ENCODE results near the gene SMIM5. TPM values are rescaled to one million over a fixed set of nuclear protein-coding genes. Genes with fewer than 3 reads are reported as not detected.
A peak's percentile ranks its signal among the peaks of the same experiment; 100 is the strongest.

Gene SMIM5
- total RNA-seq, 2 experiments from 2014 or later = 0.06 TPM; not detected in 1

- ChIA-PET POLR2A (no interaction called here), CTCF (ENCODE audit: unreplicated experiment) (no interaction called here)
- Histone ChIP-seq H3K27ac (ENCODE audit: low read depth, low read length, poor library complexity, severe bottlenecking) (no peak within 1 kb of the TSS), H3K4me3 (ENCODE audit: low read depth, low read length, poor library complexity, severe bottlenecking) (no peak within 1 kb of the TSS), H3K79me2 (ENCODE audit: insufficient read depth, low read depth, low read length) (no peaks in the 10 kb centered on the region), H3K9me3 (ENCODE audit: low read length) (no peaks in the 10 kb centered on the region), H3K4me2 (ENCODE audit: low read length) (peak within 1 kb of the TSS; percentile 29), H3K36me3 (ENCODE audit: insufficient read depth, low read length) (no peaks in the 10 kb centered on the region), H3K4me1 (ENCODE audit: insufficient read depth, low read length, poor library complexity, severe bottlenecking) (peaks cover 35% of the 10 kb centered on the region), H4K20me1 (ENCODE audit: insufficient read depth, low read length) (no peaks in the 10 kb centered on the region), H3K9me2 (ENCODE audit: insufficient read depth, low read length) (no peaks in the 10 kb centered on the region), H2AFZ (ENCODE audit: low read length) (no peak within 1 kb of the TSS)
- no TSS peak for BruUV-seq (replicated peaks)
- no peak for DNase-seq (ENCODE audit: low spot score)
- TF ChIP-seq EZH2phosphoT487 (IDR thresholded peaks at IDR 0.05; ENCODE audit: borderline replicate concordance, low read depth, low read length) = no peak
- TF ChIP-seq, protein P1, sequence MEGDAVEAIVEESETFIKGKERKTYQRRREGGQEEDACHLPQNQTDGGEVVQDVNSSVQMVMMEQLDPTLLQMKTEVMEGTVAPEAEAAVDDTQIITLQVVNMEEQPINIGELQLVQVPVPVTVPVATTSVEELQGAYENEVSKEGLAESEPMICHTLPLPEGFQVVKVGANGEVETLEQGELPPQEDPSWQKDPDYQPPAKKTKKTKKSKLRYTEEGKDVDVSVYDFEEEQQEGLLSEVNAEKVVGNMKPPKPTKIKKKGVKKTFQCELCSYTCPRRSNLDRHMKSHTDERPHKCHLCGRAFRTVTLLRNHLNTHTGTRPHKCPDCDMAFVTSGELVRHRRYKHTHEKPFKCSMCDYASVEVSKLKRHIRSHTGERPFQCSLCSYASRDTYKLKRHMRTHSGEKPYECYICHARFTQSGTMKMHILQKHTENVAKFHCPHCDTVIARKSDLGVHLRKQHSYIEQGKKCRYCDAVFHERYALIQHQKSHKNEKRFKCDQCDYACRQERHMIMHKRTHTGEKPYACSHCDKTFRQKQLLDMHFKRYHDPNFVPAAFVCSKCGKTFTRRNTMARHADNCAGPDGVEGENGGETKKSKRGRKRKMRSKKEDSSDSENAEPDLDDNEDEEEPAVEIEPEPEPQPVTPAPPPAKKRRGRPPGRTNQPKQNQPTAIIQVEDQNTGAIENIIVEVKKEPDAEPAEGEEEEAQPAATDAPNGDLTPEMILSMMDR (conservative IDR thresholded peaks at IDR 0.05; ENCODE audit: low read length) = peak; percentile 42
- intact Hi-C loops (cut with micrococcal nuclease; ENCODE audit: unreplicated experiment) = loop anchor here (2.0 kb wide), 2 partner anchors 17 to 63 kb away; partner anchors contain the start of gene LLGL2
These were observed 45.3 kb upstream of the SMIM5 start, which contains the start of gene MYO15B for GRCh38 chr17:75587675-75588595. MYO15B (plus strand) TSS chr17:75587800; CDS start chr17:75588058, 258 bp downstream.

GRCh38 chr17:75588596-75589011 lies 44.6 kb upstream of the SMIM5 start:
- BruUV-seq (replicated peaks) = no TSS peak
- POLR2A ChIA-PET = interaction anchor here (0.6 kb wide), 1 partner anchor 219 kb away, joined by 3 read pairs; no protein-coding TSS in a partner anchor

More at GRCh38 chr17:75588596-75589011, 44.6 kb upstream of the SMIM5 start:
- H2AFZ ChIP-seq (ENCODE audit: low read length) = 0 out of 2 replicates have a peak overlapping the region, but pooled peaks have one; percentile 34
- CTCF ChIA-PET (ENCODE audit: unreplicated experiment) = no interaction called here
- H3K36me3 ChIP-seq (ENCODE audit: insufficient read depth, low read length) = no peaks in the 10 kb centered on the region
- H3K9me2 ChIP-seq (ENCODE audit: insufficient read depth, low read length) = no peaks in the 10 kb centered on the region
- peak overlapping the region; percentile 29 for H3K4me2 ChIP-seq (ENCODE audit: low read length)
- H4K20me1 ChIP-seq (ENCODE audit: insufficient read depth, low read length) = no peaks in the 10 kb centered on the region
- H3K79me2 ChIP-seq (ENCODE audit: insufficient read depth, low read depth, low read length) = no peaks in the 10 kb centered on the region
- no peaks in the 10 kb centered on the region for H3K9me3 ChIP-seq (ENCODE audit: low read length)
- DNase-seq (ENCODE audit: low spot score) = no peak
- intact Hi-C loops (cut with micrococcal nuclease; ENCODE audit: unreplicated experiment) = loop anchor here (1.0 to 2.0 kb wide), 5 partner anchors 18 to 162 kb away; partner anchors contain the start of genes LLGL2 and TSEN54
- no peak for TF ChIP-seq EZH2phosphoT487 (IDR thresholded peaks at IDR 0.05; ENCODE audit: borderline replicate concordance, low read depth, low read length)
- TF ChIP-seq, protein P1 (conservative IDR thresholded peaks at IDR 0.05; ENCODE audit: low read length) = no peak
- H3K4me3 ChIP-seq (ENCODE audit: low read depth, low read length, poor library complexity, severe bottlenecking) = peak overlapping the region; percentile 67
- no peak overlapping the region for H3K27ac ChIP-seq (ENCODE audit: low read depth, low read length, poor library complexity, severe bottlenecking)
- peaks cover 31% of the 10 kb centered on the region for H3K4me1 ChIP-seq (ENCODE audit: insufficient read depth, low read length, poor library complexity, severe bottlenecking)

All from OCI-LY7 (cell line).